NCI-H82 (cell line): ENCODE data around the gene SDR42E2.
"Not testable (repeated sequence)": the region's sequence is repeated elsewhere in the genome, so short reads cannot be mapped to it uniquely, and the experiment has no call there.

Experiments used
- DNase-seq: peaks from one replicate; lab custom pipeline; 2025; lab: John Stamatoyannopoulos, UW

SDR42E2 gene

GRCh38 chr16:22213801-22214200, 51.5 kb downstream of the SDR42E2 start:
- peak; percentile 99 for DNase-seq

GRCh38 chr16:22214402-22214801, 52.1 kb downstream of the SDR42E2 start:
- peak; percentile 51 for DNase-seq

GRCh38 chr16:22214889-22215288, 52.6 kb downstream of the SDR42E2 start:
- peak; percentile 60 for DNase-seq

GRCh38 chr16:22216191-22216831, 54.0 kb downstream of the SDR42E2 start:
- DNase-seq = peak; percentile 56

GRCh38 chr16:22216832-22217225, 54.5 kb downstream of the SDR42E2 start:
- not testable (repeated sequence) for DNase-seq

GRCh38 chr16:22217890-22218730, 55.8 kb downstream of the SDR42E2 start:
- DNase-seq = peak; percentile 26

- DNase-seq = no peak
Observed at GRCh38 chr16:22219389-22220068, 57.2 kb downstream of the SDR42E2 start.

- DNase-seq = no peak
Observed at GRCh38 chr16:22220069-22220440, 57.7 kb downstream of the SDR42E2 start.

GRCh38 chr16:22220714-22221113, 58.4 kb downstream of the SDR42E2 start:
- DNase-seq = no peak

- DNase-seq = no peak
Observed at GRCh38 chr16:22222006-22222405, 59.7 kb downstream of the SDR42E2 start.

GRCh38 chr16:22222998-22223397, 60.7 kb downstream of the SDR42E2 start:
- no peak for DNase-seq

- DNase-seq = no peak
Observed at GRCh38 chr16:22225060-22225459, 62.8 kb downstream of the SDR42E2 start.

- DNase-seq = no peak
Observed at GRCh38 chr16:22229889-22230288, 67.6 kb downstream of the SDR42E2 start.

- no peak for DNase-seq
Observed at GRCh38 chr16:22232277-22233036, 70.2 kb downstream of the SDR42E2 start.

- no peak for DNase-seq
Observed at GRCh38 chr16:22233037-22233372, 70.7 kb downstream of the SDR42E2 start.

- no peak for DNase-seq
Observed at GRCh38 chr16:22235839-22236745, 73.8 kb downstream of the SDR42E2 start.

GRCh38 chr16:22239131-22239805, 77.0 kb downstream of the SDR42E2 start:
- no peak for DNase-seq

- no peak for DNase-seq
Observed at GRCh38 chr16:22240023-22240710, 77.9 kb downstream of the SDR42E2 start.
